GM19025 (cell line): ENCODE measurements around the gene QPCT.
"Not testable (repeated sequence)": the region's sequence is repeated elsewhere in the genome, so short reads cannot be mapped to it uniquely, and the experiment has no call there.

Experiments
- ATAC-seq: cut with Tn5 transposase; IDR thresholded peaks from one replicate; pipeline ENCODE4 v1.9.1; 2021; ENCODE audit warnings: mild to moderate bottlenecking, low read depth, moderate library complexity; ENCODE audit not compliant: unreplicated experiment

Gene QPCT

DNA sequence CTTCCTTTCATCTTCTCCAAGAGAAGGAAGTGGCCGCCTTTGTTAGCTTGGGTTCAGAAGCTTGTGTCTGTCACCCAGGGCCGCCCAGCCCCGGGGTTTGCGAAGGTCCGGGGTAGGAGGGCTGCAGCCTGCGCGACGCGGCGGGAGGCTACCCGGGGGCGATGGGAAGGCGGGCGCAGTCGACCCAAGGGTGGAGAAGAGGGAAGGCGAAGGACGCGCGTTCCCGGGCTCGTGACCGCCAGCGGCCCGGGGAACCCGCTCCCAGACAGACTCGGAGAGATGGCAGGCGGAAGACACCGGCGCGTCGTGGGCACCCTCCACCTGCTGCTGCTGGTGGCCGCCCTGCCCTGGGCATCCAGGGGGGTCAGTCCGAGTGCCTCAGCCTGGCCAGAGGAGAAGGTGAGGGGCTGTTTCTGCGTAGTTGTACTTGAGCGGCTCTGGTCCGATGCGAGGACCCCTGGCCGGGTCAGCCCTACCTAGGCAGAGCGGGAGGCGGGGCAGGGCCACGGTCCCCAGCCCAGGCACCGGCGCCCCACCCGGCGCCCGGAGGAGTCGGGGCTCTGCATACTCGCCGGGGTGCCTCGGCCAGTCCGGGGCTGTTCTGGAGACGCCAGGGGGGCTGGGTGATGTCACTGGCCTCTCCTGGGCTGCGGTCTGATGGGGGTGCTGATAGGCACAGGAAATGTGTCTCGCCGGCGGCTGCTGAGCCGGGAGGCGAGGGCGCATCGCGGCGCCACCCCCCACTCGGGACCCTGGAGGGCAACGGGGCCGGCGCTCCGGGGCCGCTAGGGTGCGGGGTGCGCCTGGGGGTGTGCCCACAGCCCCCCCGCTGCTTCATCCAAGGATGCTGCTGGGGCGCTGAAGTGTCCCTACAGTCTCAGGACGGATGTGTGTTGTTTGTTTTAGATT lies at the start of gene QPCT:
TSS of gene QPCT (plus strand) at position 178 of the 909 bp plus-strand sequence. CDS start at position 280, 102 bp downstream.
- ATAC-seq = no peak

GRCh38 chr2:37294858-37295257 lies 49.6 kb upstream of the QPCT start:
- ATAC-seq = not testable (repeated sequence)

- no peak for ATAC-seq
These were observed 48.9 kb upstream of the QPCT start for GRCh38 chr2:37295469-37296073.

GRCh38 chr2:37297632-37298031 lies 46.8 kb upstream of the QPCT start:
- ATAC-seq = no peak

DNA sequence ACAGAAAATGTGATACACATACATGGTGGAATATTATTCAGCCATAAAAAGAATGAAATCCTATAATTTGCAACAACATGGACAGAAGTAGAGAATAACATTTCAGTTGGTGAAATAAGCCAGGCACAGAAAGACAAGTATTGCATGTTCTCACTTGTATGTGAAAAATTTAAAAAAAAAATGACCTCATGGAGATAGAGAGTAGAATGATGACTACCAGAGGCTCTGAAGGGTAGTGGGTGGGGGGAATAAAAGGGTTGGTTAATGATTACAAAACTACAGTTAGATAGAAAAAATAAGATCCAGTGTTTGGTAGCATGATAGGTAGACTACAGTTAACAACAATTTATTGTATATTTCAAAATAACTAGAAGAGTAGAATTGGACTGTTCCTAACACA lies 44.3 kb upstream of the QPCT start:
- no peak for ATAC-seq

- no peak for ATAC-seq
These were observed 43.9 kb upstream of the QPCT start for GRCh38 chr2:37300578-37300977.

DNA sequence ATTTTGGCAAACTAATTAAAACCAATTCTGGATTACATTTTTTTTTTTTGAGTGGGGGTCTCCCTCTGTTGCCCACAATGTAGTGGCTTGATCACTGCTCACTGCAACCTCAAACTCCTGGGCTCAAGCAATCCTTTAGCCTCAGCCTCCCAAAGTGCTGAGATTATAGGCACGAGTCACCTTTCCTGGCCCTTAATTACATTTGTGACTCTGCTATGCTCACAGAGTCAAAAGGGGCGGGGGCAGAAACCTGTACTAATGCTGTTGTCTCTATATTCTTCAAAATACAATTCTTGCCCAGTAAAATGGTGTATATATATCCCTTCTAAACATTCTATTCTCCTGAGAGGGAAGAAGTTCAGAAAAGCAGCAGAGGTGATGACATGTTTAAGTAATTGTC lies 43.0 kb upstream of the QPCT start:
- no peak for ATAC-seq

- ATAC-seq = no peak
These were observed 41.7 kb upstream of the QPCT start for GRCh38 chr2:37302701-37303252.

DNA sequence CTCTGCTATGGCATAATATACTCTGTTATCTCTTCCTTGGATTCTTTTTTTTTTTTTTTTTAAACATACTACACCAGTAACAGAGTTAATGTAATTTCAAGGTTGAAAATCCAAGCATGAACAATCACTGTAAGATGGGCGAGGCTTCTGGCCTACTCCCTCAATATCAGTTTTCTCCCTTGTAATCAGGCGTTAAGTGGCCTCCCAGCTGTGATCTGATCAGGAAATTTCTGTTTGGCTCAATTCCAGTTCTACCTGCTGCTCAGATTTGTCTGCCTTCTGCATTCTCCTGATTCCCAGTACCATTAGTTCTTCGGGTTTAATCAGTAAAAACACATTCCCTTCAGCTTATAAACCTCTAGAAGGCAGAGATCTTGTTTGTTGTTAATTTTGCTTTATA lies 38.4 kb upstream of the QPCT start:
- ATAC-seq = no peak

- ATAC-seq = no peak
These were observed 36.9 kb upstream of the QPCT start for GRCh38 chr2:37307500-37307899.

DNA sequence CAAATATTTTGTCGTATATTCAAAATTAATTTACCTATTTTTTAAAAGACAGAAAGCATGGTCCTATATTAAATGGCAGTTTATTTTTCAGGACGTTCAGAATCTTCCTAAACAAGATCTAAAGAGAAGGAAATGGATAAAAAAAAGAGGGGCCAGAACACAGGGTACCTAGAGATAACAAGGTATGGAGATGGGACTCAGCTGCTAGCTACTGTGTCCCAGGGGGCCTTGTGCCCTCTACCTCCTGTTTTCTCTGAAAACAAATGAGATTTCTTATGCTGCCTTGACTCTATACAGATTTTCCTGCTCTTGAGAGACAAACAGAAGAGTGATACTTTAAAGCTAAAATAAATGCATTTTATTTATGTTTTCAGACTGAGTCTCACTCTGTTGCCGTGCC lies 29.1 kb upstream of the QPCT start:
- no peak for ATAC-seq

DNA sequence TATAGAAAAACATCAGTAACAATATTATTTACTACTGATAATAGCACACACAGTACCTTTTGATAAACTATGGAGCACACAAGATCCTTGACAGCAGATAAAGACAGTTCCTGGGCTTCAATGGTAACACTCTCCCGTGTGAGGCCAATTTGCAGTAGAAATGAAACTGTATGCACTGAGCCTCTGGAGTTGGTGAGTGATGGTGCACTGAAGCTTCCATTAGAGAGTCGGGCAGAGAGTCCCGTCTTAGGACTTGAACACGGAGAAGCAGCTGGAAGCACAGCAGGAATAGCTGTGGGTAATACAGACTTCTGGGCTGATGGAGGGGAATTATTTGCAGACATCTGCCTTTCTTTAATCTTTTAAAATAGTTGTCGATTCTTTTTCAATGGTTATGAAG lies 28.2 kb upstream of the QPCT start:
- no peak for ATAC-seq

- no peak for ATAC-seq
These were observed 26.7 kb upstream of the QPCT start for GRCh38 chr2:37317746-37318145.

DNA sequence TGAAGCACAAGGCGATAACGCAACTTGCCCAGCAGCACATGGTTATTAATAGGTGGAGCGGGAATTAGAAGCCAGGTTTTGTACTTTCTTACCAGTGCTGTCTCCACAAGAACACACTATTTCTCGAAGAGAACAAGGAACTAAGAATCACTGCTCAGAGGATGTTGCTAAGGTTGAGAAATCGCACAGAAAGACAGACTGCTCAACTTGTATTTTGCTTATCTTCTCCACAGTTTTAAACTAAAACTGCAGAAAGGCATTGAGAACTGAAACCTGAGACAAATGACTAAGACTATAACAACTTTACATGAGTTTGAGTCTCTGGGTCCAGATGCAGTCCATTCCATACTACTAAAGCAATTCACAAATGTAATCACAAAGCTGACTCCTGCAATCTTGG lies 26.0 kb upstream of the QPCT start:
- peak; percentile 70 for ATAC-seq

GRCh38 chr2:37319754-37320609 lies 24.4 kb upstream of the QPCT start:
- no peak for ATAC-seq

GRCh38 chr2:37321029-37321682 lies 23.3 kb upstream of the QPCT start:
- no peak for ATAC-seq

GRCh38 chr2:37322368-37322767 lies 22.1 kb upstream of the QPCT start:
- no peak for ATAC-seq

- no peak for ATAC-seq
These were observed 21.2 kb upstream of the QPCT start for GRCh38 chr2:37323176-37323780.

GRCh38 chr2:37323781-37324535 lies 20.5 kb upstream of the QPCT start:
- peak; percentile 23 for ATAC-seq
